GM23338 (cell line): ENCODE data around the gene ARF6. TPM values are rescaled to one million over a fixed set of nuclear protein-coding genes. Genes with fewer than 3 reads are reported as not detected.

Experiments used
- ATAC-seq: fragments of 200-7000 bp; cut with Tn5 transposase; 3 replicates; pipeline ENCODE4 v1.9.1; 2020
- DNase-seq: peaks from one replicate; pipeline ENCODE4 v3.0.0-alpha.2; 2015; ENCODE audit warnings: low spot score
- H2AFZ ChIP-seq: fragments of 200-600 bp; sonication (generic); 2 replicates; pipeline ENCODE4 v1.8.0; 2016; ENCODE audit warnings: antibody characterized with exemption, mild to moderate bottlenecking, moderate library complexity
- H3F3A ChIP-seq: fragments of 200-600 bp; sonication (generic); replicated peaks from 2 replicates; pipeline ENCODE4 v1.8.0; 2017; ENCODE audit warnings: antibody characterized with exemption, mixed run types, low read depth
- H3K27ac ChIP-seq: fragments of 200-600 bp; sonication (generic); 2 replicates; pipeline ENCODE4 v1.6.1; 2016; ENCODE audit warnings: low read depth
- H3K27me3 ChIP-seq: fragments of 200-600 bp; sonication (generic); 2 replicates; pipeline ENCODE4 v1.8.0; 2016; ENCODE audit warnings: mild to moderate bottlenecking, mixed run types, moderate library complexity; ENCODE audit not compliant: insufficient read depth
- H3K36me3 ChIP-seq: fragments of 200-600 bp; sonication (generic); 2 replicates; pipeline ENCODE4 v1.8.0; 2016; ENCODE audit warnings: mild to moderate bottlenecking; ENCODE audit not compliant: insufficient read depth
- H3K4me1 ChIP-seq: fragments of 200-600 bp; sonication (generic); 2 replicates; pipeline ENCODE4 v1.8.0; 2016; ENCODE audit warnings: mild to moderate bottlenecking, moderate library complexity; ENCODE audit not compliant: insufficient read depth
- H3K4me2 ChIP-seq: fragments of 200-600 bp; sonication (generic); 2 replicates; pipeline ENCODE4 v1.7.1; 2017; ENCODE audit warnings: mixed run types
- H3K4me3 ChIP-seq: fragments of 200-600 bp; sonication (generic); 2 replicates; pipeline ENCODE4 v1.6.1; 2016; ENCODE audit warnings: mixed run types
- H3K79me2 ChIP-seq: fragments of 200-600 bp; sonication (generic); replicated peaks from 2 replicates; pipeline ENCODE4 v1.8.0; 2017; ENCODE audit warnings: mild to moderate bottlenecking; ENCODE audit not compliant: insufficient read depth
- H3K9me2 ChIP-seq: fragments of 200-600 bp; sonication (generic); 2 replicates; pipeline ENCODE4 v1.8.0; 2017; ENCODE audit not compliant: insufficient read depth
- H4K20me1 ChIP-seq: fragments of 200-600 bp; sonication (generic); replicated peaks from 2 replicates; pipeline ENCODE4 v1.8.0; 2017; ENCODE audit warnings: mild to moderate bottlenecking; ENCODE audit not compliant: insufficient read depth
- H3K27ac Mint-ChIP-seq: 2 replicates; pipeline ENCODE4 v1.8.0; 2020; ENCODE audit warnings: inconsistent platforms, mild to moderate bottlenecking, moderate library complexity, mixed read lengths
- H3K27me3 Mint-ChIP-seq: 3 replicates; pipeline ENCODE4 v1.8.0; 2022; ENCODE audit warnings: low read depth, mild to moderate bottlenecking, moderate library complexity, mixed read lengths, inconsistent platforms; ENCODE audit not compliant: insufficient read depth, poor library complexity
- H3K36me3 Mint-ChIP-seq: 3 replicates; pipeline ENCODE4 v1.8.0; 2021; ENCODE audit warnings: low read depth, mild to moderate bottlenecking, inconsistent platforms, moderate library complexity, mixed read lengths
- H3K4me1 Mint-ChIP-seq: 3 replicates; pipeline ENCODE4 v1.8.0; 2020; ENCODE audit warnings: mild to moderate bottlenecking, inconsistent platforms, mixed read lengths
- H3K4me3 Mint-ChIP-seq: 3 replicates; pipeline ENCODE4 v1.8.0; 2021; ENCODE audit warnings: moderate library complexity, mild to moderate bottlenecking, inconsistent platforms, mixed read lengths
- H3K9me3 Mint-ChIP-seq: 3 replicates; pipeline ENCODE4 v1.8.0; 2020; ENCODE audit warnings: moderate library complexity, mild to moderate bottlenecking, inconsistent platforms, mixed read lengths
- EZH2 ChIP-seq: fragments of 200-600 bp; sonication (generic); IDR thresholded peaks from one replicate; pipeline ENCODE4 v1.8.0; 2017; ENCODE audit warnings: antibody characterized with exemption, mild to moderate bottlenecking, low read depth; ENCODE audit not compliant: unreplicated experiment
- EZH2phosphoT487 ChIP-seq: fragments of 200-600 bp; sonication (generic); IDR thresholded peaks from one replicate; pipeline ENCODE4 v1.8.1; 2018; ENCODE audit warnings: antibody characterized with exemption; ENCODE audit not compliant: unreplicated experiment
- JUNB ChIP-seq: IDR thresholded peaks from one replicate; pipeline ENCODE4 v1.6.1; 2016; ENCODE audit warnings: antibody characterized with exemption; ENCODE audit not compliant: unreplicated experiment
- NANOG ChIP-seq: IDR thresholded peaks from 2 replicates; pipeline ENCODE4 v1.6.1; 2016; ENCODE audit warnings: antibody characterized with exemption, borderline replicate concordance
- POLR2AphosphoS5 ChIP-seq: IDR thresholded peaks from 2 replicates; pipeline ENCODE4 v1.6.1; 2016; ENCODE audit warnings: antibody characterized with exemption, low read depth
- STAT1 ChIP-seq: IDR thresholded peaks from one replicate; pipeline ENCODE4 v1.6.1; 2016; ENCODE audit warnings: antibody characterized with exemption; ENCODE audit not compliant: unreplicated experiment
- ZNF114 ChIP-seq: fragments of 250-450 bp; sonication (Bioruptor Pico); IDR thresholded peaks from 2 replicates; pipeline ENCODE4 v1.5.0; 2020; ENCODE audit warnings: mild to moderate bottlenecking, moderate library complexity
- ZNF331 ChIP-seq: fragments of 250-450 bp; sonication (Bioruptor Pico); IDR thresholded peaks from 2 replicates; pipeline ENCODE4 v1.5.0; 2020; ENCODE audit warnings: low read depth, mild to moderate bottlenecking, moderate library complexity
- polyA plus RNA-seq: library from polyadenylated mRNA; unstranded; fragments of >200 nt; fragmentation: Nextera tagmentation; extraction: Ambion mirVana; gene quantifications from 2 replicates; pipeline ENCODE4 v1.2.1, GENCODE V29; 2016
- total RNA-seq: library from RNA; depleted of rRNA; stranded (reverse); fragments of >200 nt; shearing (Covaris generic); gene quantifications from 2 replicates; pipeline ENCODE4 v1.2.3, GENCODE V29; 2014
- TF ChIP-seq, protein P1 (sequence below): IDR thresholded peaks from 2 replicates; pipeline ENCODE4 v1.6.1; 2016; ENCODE audit warnings: antibody characterized with exemption
- TF ChIP-seq, protein P2 (sequence below), 2 experiments: fragments of 200-600 bp in 1 of 2; sonication (generic) in 1 of 2; conservative IDR thresholded peaks; 2 replicates each; pipeline versions ENCODE4 v1.5.1 to v1.6.1; 2016 to 2017; ENCODE audit warnings: antibody characterized with exemption in 2 of 2, low read depth in 2 of 2, mild to moderate bottlenecking in 2 of 2, moderate library complexity in 1 of 2
- TF ChIP-seq, protein P3 (sequence below): IDR thresholded peaks from one replicate; pipeline ENCODE4 v1.6.1; 2018; ENCODE audit warnings: antibody characterized with exemption; ENCODE audit not compliant: unreplicated experiment
- TF ChIP-seq, protein P4 (sequence below): fragments of 250-450 bp; sonication (Bioruptor Pico); IDR thresholded peaks from 2 replicates; pipeline ENCODE4 v1.5.0; 2020; ENCODE audit warnings: mild to moderate bottlenecking, moderate library complexity

ARF6 gene
- total and polyA plus RNA-seq, 2 experiments from 2014 or later: 47.8 to 73.1 TPM

GRCh38 chr14:49888293-49888692 lies 4.6 kb upstream of the ARF6 start:
- Histone ChIP-seq H3F3A (0 out of 2 replicates have a peak, but pooled peaks cover 3% of the 10 kb centered on the region), H3K4me2 (no peak overlapping the region), H3K9me2 (no peaks in the 10 kb centered on the region), H3K27me3 (no peaks in the 10 kb centered on the region), H3K27ac (no peak overlapping the region), H3K79me2 (peaks cover 2% of the 10 kb centered on the region), H2AFZ (no peak overlapping the region), H3K4me3 (no peak overlapping the region), H4K20me1 (no peaks in the 10 kb centered on the region), H3K4me1 (peaks cover 29% of the 10 kb centered on the region), H3K36me3 (no peaks in the 10 kb centered on the region)
- no peak for ATAC-seq
- no peak for DNase-seq
- TF ChIP-seq, protein P1, sequence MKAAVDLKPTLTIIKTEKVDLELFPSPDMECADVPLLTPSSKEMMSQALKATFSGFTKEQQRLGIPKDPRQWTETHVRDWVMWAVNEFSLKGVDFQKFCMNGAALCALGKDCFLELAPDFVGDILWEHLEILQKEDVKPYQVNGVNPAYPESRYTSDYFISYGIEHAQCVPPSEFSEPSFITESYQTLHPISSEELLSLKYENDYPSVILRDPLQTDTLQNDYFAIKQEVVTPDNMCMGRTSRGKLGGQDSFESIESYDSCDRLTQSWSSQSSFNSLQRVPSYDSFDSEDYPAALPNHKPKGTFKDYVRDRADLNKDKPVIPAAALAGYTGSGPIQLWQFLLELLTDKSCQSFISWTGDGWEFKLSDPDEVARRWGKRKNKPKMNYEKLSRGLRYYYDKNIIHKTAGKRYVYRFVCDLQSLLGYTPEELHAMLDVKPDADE: no peak
- TF ChIP-seq EZH2 (no peak), STAT1 (no peak), NANOG (no peak), ZNF331 (CRISPR knock-in tag) (no peak), JUNB (no peak), ZNF114 (CRISPR knock-in tag) (no peak), POLR2AphosphoS5 (no peak), EZH2phosphoT487 (no peak)
- TF ChIP-seq, protein P2, sequence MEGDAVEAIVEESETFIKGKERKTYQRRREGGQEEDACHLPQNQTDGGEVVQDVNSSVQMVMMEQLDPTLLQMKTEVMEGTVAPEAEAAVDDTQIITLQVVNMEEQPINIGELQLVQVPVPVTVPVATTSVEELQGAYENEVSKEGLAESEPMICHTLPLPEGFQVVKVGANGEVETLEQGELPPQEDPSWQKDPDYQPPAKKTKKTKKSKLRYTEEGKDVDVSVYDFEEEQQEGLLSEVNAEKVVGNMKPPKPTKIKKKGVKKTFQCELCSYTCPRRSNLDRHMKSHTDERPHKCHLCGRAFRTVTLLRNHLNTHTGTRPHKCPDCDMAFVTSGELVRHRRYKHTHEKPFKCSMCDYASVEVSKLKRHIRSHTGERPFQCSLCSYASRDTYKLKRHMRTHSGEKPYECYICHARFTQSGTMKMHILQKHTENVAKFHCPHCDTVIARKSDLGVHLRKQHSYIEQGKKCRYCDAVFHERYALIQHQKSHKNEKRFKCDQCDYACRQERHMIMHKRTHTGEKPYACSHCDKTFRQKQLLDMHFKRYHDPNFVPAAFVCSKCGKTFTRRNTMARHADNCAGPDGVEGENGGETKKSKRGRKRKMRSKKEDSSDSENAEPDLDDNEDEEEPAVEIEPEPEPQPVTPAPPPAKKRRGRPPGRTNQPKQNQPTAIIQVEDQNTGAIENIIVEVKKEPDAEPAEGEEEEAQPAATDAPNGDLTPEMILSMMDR (conservative IDR thresholded peaks at IDR 0.05; ENCODE audit: low read depth in 2 of 2): no peak
- TF ChIP-seq, protein P3, sequence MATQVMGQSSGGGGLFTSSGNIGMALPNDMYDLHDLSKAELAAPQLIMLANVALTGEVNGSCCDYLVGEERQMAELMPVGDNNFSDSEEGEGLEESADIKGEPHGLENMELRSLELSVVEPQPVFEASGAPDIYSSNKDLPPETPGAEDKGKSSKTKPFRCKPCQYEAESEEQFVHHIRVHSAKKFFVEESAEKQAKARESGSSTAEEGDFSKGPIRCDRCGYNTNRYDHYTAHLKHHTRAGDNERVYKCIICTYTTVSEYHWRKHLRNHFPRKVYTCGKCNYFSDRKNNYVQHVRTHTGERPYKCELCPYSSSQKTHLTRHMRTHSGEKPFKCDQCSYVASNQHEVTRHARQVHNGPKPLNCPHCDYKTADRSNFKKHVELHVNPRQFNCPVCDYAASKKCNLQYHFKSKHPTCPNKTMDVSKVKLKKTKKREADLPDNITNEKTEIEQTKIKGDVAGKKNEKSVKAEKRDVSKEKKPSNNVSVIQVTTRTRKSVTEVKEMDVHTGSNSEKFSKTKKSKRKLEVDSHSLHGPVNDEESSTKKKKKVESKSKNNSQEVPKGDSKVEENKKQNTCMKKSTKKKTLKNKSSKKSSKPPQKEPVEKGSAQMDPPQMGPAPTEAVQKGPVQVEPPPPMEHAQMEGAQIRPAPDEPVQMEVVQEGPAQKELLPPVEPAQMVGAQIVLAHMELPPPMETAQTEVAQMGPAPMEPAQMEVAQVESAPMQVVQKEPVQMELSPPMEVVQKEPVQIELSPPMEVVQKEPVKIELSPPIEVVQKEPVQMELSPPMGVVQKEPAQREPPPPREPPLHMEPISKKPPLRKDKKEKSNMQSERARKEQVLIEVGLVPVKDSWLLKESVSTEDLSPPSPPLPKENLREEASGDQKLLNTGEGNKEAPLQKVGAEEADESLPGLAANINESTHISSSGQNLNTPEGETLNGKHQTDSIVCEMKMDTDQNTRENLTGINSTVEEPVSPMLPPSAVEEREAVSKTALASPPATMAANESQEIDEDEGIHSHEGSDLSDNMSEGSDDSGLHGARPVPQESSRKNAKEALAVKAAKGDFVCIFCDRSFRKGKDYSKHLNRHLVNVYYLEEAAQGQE: no peak
- TF ChIP-seq, protein P4, sequence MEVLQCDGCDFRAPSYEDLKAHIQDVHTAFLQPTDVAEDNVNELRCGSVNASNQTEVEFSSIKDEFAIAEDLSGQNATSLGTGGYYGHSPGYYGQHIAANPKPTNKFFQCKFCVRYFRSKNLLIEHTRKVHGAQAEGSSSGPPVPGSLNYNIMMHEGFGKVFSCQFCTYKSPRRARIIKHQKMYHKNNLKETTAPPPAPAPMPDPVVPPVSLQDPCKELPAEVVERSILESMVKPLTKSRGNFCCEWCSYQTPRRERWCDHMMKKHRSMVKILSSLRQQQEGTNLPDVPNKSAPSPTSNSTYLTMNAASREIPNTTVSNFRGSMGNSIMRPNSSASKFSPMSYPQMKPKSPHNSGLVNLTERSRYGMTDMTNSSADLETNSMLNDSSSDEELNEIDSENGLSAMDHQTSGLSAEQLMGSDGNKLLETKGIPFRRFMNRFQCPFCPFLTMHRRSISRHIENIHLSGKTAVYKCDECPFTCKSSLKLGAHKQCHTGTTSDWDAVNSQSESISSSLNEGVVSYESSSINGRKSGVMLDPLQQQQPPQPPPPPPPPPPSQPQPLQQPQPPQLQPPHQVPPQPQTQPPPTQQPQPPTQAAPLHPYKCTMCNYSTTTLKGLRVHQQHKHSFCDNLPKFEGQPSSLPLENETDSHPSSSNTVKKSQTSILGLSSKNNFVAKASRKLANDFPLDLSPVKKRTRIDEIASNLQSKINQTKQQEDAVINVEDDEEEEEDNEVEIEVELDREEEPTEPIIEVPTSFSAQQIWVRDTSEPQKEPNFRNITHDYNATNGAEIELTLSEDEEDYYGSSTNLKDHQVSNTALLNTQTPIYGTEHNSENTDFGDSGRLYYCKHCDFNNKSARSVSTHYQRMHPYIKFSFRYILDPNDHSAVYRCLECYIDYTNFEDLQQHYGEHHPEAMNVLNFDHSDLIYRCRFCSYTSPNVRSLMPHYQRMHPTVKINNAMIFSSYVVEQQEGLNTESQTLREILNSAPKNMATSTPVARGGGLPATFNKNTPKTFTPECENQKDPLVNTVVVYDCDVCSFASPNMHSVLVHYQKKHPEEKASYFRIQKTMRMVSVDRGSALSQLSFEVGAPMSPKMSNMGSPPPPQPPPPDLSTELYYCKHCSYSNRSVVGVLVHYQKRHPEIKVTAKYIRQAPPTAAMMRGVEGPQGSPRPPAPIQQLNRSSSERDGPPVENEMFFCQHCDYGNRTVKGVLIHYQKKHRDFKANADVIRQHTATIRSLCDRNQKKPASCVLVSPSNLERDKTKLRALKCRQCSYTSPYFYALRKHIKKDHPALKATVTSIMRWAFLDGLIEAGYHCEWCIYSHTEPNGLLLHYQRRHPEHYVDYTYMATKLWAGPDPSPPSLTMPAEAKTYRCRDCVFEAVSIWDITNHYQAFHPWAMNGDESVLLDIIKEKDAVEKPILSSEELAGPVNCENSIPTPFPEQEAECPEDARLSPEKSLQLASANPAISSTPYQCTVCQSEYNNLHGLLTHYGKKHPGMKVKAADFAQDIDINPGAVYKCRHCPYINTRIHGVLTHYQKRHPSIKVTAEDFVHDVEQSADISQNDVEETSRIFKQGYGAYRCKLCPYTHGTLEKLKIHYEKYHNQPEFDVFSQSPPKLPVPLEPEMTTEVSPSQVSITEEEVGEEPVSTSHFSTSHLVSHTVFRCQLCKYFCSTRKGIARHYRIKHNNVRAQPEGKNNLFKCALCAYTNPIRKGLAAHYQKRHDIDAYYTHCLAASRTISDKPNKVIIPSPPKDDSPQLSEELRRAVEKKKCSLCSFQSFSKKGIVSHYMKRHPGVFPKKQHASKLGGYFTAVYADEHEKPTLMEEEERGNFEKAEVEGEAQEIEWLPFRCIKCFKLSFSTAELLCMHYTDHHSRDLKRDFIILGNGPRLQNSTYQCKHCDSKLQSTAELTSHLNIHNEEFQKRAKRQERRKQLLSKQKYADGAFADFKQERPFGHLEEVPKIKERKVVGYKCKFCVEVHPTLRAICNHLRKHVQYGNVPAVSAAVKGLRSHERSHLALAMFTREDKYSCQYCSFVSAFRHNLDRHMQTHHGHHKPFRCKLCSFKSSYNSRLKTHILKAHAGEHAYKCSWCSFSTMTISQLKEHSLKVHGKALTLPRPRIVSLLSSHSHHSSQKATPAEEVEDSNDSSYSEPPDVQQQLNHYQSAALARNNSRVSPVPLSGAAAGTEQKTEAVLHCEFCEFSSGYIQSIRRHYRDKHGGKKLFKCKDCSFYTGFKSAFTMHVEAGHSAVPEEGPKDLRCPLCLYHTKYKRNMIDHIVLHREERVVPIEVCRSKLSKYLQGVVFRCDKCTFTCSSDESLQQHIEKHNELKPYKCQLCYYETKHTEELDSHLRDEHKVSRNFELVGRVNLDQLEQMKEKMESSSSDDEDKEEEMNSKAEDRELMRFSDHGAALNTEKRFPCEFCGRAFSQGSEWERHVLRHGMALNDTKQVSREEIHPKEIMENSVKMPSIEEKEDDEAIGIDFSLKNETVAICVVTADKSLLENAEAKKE (CRISPR knock-in tag): no peak
- H3K4me3 Mint-ChIP-seq: no peak overlapping the region
- H3K36me3 Mint-ChIP-seq: peaks cover 3% of the 10 kb centered on the region; the same call in 2 of the 3 replicates
- peaks cover 22% of the 10 kb centered on the region for H3K4me1 Mint-ChIP-seq
- H3K27ac Mint-ChIP-seq: no peak overlapping the region
- peaks cover 6% of the 10 kb centered on the region for H3K27me3 Mint-ChIP-seq
- no peaks in the 10 kb centered on the region; the same call in none of the 3 replicates for H3K9me3 Mint-ChIP-seq
